ENCODE results near the gene CD70. TPM values are rescaled to one million over a fixed set of nuclear protein-coding genes. Genes with fewer than 3 reads are reported as not detected.

Gene CD70
- total RNA-seq, 3 donors from 2014 or later, result 1.0 TPM; not detected in 2

Other genes with a start within 250 kb of the CD70 start
- 10 to 100 TPM; 54.9 to 67.2 (median 61.1) TPM for gene CLPP, start 229.6 kb downstream of the CD70 start, total RNA-seq
- gene ALKBH7, start 218.4 kb downstream of the CD70 start, total RNA-seq, result 100 to 1,000 TPM in 2 of 3 donors, 10 to 100 TPM in 1; 87.5 to 173 (median 110) TPM
- 1 to 10 TPM; 2.0 to 2.8 (median 2.5) TPM for gene PSPN, start 215.2 kb downstream of the CD70 start, total RNA-seq
- gene GTF2F1, start 198.0 kb downstream of the CD70 start, total RNA-seq, result 10 to 100 TPM; 51.1 to 63.1 (median 59.1) TPM
- 100 to 1,000 TPM; 187 to 241 (median 236) TPM for gene KHSRP, start 166.3 kb downstream of the CD70 start, total RNA-seq
- gene SLC25A41, start 157.4 kb downstream of the CD70 start, total RNA-seq, result 1 to 10 TPM in 1 of 3 donors, under 1 TPM in 2; 0.32 to 1.4 (median 0.43) TPM
- gene SLC25A23, start 131.4 kb downstream of the CD70 start, total RNA-seq, result 100 to 1,000 TPM; 106 to 181 (median 116) TPM
- 100 to 1,000 TPM in 1 of 3 donors, 10 to 100 TPM in 2; 49.9 to 139 (median 86.0) TPM for gene CRB3, start 126.9 kb downstream of the CD70 start, total RNA-seq
- gene DENND1C, start 109.4 kb downstream of the CD70 start, total RNA-seq, result 1 to 10 TPM; 3.8 to 4.7 (median 4.1) TPM
- 10 to 100 TPM in 1 of 3 donors, under 1 TPM in 2; 0.26 to 14.6 (median 0.82) TPM for gene TUBB4A, start 88.8 kb downstream of the CD70 start, total RNA-seq
- 1 to 10 TPM in 2 of 3 donors, under 1 TPM in 1; 0.58 to 1.2 (median 1.0) TPM for gene TNFSF9, start 60.1 kb downstream of the CD70 start, total RNA-seq
- 1 to 10 TPM; 1.3 to 1.9 (median 1.6) TPM for gene TNFSF14, start 79.0 kb upstream of the CD70 start, total RNA-seq
- gene C3, start 129.5 kb upstream of the CD70 start, total RNA-seq, result 100 to 1,000 TPM in 2 of 3 donors, 10 to 100 TPM in 1; 42.2 to 473 (median 261) TPM
- 100 to 1,000 TPM in 1 of 3 donors, 10 to 100 TPM in 2; 74.8 to 115 (median 89.2) TPM for gene GPR108, start 146.4 kb upstream of the CD70 start, total RNA-seq
- 100 to 1,000 TPM in 1 of 3 donors, 10 to 100 TPM in 2; 72.8 to 121 (median 79.5) TPM for gene TRIP10, start 148.5 kb upstream of the CD70 start, total RNA-seq
- 10 to 100 TPM; 26.4 to 80.5 (median 40.5) TPM for gene SH2D3A, start 176.3 kb upstream of the CD70 start, total RNA-seq
- 10 to 100 TPM in 2 of 3 donors, 1 to 10 TPM in 1; 6.0 to 12.3 (median 10.7) TPM for gene VAV1, start 181.6 kb upstream of the CD70 start, total RNA-seq

All from mucosa of descending colon (tissue), 3 donors.